Testis (tissue), 2 donors: ENCODE measurements around the gene PCID2.

ENCODE experiments used
- POLR2A ChIP-seq: fragments of 450-650 bp; IDR thresholded peaks from one replicate; pipeline ENCODE4 v1.6.1; 2017; ENCODE audit warnings: antibody characterized with exemption, mild to moderate bottlenecking, moderate library complexity
- TF ChIP-seq, protein P1 (sequence below), 3 experiments: fragments of 450-650 bp in 2 of 3; fragments of 200-600 bp in 1 of 3; sonication (generic) in 1 of 3; IDR thresholded peaks; one replicate each; pipeline ENCODE4 v1.5.1; 2016 to 2019; ENCODE audit warnings: antibody characterized with exemption in 3 of 3, mild to moderate bottlenecking in 2 of 3, moderate library complexity in 1 of 3

DNA sequence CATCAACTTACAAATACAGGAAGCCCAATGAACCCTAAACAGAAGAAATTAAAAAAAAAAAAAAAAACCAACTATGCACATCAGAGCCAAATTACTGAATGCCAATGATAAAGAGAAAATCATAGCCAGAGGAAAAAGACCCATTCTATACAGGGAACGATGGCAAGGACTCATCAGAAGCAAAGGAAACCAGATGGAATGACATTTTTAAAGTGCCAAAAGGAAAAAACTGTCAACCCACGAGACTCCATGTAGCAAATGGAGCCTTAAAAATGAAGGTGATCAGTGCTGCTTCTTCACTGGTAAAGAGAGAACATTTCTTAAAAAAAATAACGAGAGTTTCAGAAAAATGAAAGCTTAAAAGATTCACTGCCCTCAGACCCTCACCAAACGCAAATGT lies 18.3 kb downstream of the PCID2 start:
- TF ChIP-seq, protein P1, sequence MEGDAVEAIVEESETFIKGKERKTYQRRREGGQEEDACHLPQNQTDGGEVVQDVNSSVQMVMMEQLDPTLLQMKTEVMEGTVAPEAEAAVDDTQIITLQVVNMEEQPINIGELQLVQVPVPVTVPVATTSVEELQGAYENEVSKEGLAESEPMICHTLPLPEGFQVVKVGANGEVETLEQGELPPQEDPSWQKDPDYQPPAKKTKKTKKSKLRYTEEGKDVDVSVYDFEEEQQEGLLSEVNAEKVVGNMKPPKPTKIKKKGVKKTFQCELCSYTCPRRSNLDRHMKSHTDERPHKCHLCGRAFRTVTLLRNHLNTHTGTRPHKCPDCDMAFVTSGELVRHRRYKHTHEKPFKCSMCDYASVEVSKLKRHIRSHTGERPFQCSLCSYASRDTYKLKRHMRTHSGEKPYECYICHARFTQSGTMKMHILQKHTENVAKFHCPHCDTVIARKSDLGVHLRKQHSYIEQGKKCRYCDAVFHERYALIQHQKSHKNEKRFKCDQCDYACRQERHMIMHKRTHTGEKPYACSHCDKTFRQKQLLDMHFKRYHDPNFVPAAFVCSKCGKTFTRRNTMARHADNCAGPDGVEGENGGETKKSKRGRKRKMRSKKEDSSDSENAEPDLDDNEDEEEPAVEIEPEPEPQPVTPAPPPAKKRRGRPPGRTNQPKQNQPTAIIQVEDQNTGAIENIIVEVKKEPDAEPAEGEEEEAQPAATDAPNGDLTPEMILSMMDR (IDR thresholded peaks at IDR 0.05): no peak
- TF ChIP-seq POLR2A: no peak
